Stimulated activated naive B cell treated with anti-CD40 and anti-IgM and Interleukin-4, amounts not matched to agents 10 μg/mL and 1 μg/mL and 100 μg/mL, for 72 hours (primary cell): ENCODE results near the gene NET1.

Source experiments
- ATAC-seq, 2 donors: fragments of 150-1000 bp; cut with Tn5 transposase; replicated peaks; 2 replicates each; pipeline ENCODE4 v1.10.0; 2021; ENCODE audit warnings: moderate library complexity in 1 of 2
- DNase-seq: peaks from one replicate; pipeline ENCODE4 v3.0.0; 2021
- H3K27ac Mint-ChIP-seq: one replicate; pipeline ENCODE4 v1.8.0; 2022; ENCODE audit warnings: mild to moderate bottlenecking, mixed read lengths
- H3K27me3 Mint-ChIP-seq, 2 donors: one replicate each; pipeline ENCODE4 v1.8.0; 2022; ENCODE audit warnings: mixed read lengths in 2 of 2
- H3K36me3 Mint-ChIP-seq, 2 donors: one replicate each; pipeline ENCODE4 v1.8.0; 2022; ENCODE audit warnings: mixed read lengths in 2 of 2, mild to moderate bottlenecking in 1 of 2
- H3K4me1 Mint-ChIP-seq, 2 donors: one replicate each; pipeline ENCODE4 v1.8.0; 2022; ENCODE audit warnings: mixed read lengths in 2 of 2, mild to moderate bottlenecking in 1 of 2
- H3K4me3 Mint-ChIP-seq, 2 donors: one replicate each; pipeline ENCODE4 v1.8.0; 2022; ENCODE audit warnings: mild to moderate bottlenecking in 2 of 2, mixed read lengths in 2 of 2, moderate library complexity in 1 of 2
- H3K9me3 Mint-ChIP-seq, 2 donors: one replicate each; pipeline ENCODE4 v1.8.0; 2022; ENCODE audit warnings: mixed read lengths in 2 of 2, mild to moderate bottlenecking in 1 of 2

NET1 gene

DNA sequence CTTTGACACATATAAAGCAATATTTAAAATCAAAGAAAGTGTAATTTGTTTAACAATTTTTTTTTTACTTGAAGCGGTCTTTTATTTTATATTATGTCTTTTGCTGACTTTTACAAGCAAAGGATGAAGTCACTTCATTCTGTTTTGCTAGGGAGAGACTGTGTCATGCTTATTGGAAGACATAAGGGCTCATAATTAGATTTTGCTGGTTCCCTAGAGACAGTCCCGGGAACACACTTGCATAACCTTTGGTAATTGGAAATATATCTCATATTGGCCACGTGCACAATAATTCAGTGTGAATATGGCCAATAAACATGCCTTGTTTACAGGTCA, 448 bp upstream of the NET1 start:
- ATAC-seq (peak in 1 of 2 donors; percentile 6), DNase-seq (no peak)
- peaks cover 4 to 5% of the 10 kb centered on the region in 2 donors for H3K9me3 Mint-ChIP-seq
- no peaks in the 10 kb centered on the region for H3K36me3 Mint-ChIP-seq
- H3K4me3 Mint-ChIP-seq: peak overlapping the region in 1 of 2 donors; percentile 79
- no peaks in the 10 kb centered on the region for H3K4me1 Mint-ChIP-seq
- H3K27me3 Mint-ChIP-seq: peaks cover 13 to 18% of the 10 kb centered on the region in 2 donors
- H3K27ac Mint-ChIP-seq: no peak overlapping the region

- Mint-ChIP-seq H3K4me3 (no peak overlapping the region), H3K36me3 (no peaks in the 10 kb centered on the region), H3K27ac (no peak overlapping the region), H3K9me3 (peaks cover 4 to 6% of the 10 kb centered on the region in 2 donors), H3K4me1 (no peaks in the 10 kb centered on the region), H3K27me3 (peaks cover 13 to 18% of the 10 kb centered on the region in 2 donors)
- ATAC-seq: no peak
- DNase-seq: no peak
Observed at GRCh38 chr10:5413012-5413938, 918 bp downstream of the NET1 start.

DNA sequence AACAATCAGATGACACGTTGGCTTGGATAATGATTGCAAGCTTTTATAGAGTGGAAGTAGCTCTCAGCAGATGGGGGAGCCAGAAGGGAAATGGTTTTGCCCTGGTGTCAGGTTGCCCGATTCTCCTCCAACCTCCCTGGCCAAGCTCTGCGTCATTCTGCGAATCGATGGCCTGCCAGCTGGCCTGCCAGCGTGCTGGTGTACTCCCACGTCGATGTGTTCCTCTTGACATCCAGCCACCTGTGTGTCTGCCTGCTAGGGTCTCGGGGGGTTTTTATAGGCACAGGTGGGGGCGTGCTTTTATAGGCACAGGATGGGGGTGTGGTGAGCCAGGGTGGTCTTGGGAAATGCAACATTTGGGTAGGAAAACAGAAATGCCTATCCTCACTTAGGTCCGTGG, 4.6 kb downstream of the NET1 start:
- Mint-ChIP-seq H3K4me3 (no peak overlapping the region), H3K4me1 (no peaks in the 10 kb centered on the region), H3K27me3 (no peaks in the 10 kb centered on the region), H3K27ac (no peak overlapping the region), H3K36me3 (peaks cover 10 to 16% of the 10 kb centered on the region in 2 donors), H3K9me3 (peaks cover 11 to 14% of the 10 kb centered on the region in 2 donors)
- no peak for DNase-seq
- no peak for ATAC-seq

DNA sequence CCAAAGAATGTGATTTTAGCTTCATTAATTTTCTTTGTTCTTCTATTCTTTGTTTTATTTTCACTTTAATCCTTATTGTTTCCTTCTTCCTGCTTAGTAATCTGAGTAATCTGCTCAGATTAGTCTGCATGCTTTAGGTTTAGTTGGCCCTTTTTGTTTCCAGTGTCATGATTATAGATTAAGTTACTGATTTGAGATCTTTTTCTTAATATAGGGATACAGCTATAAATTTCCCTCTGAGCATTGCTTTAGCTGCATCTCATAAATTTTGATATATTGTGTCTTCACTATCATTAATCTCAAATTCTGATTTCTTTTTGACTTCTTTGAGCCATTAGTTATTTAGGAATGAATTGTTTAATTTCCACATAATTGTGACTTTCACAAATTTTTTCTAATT, 6.2 kb downstream of the NET1 start:
- H3K4me3 Mint-ChIP-seq: no peak overlapping the region
- H3K27ac Mint-ChIP-seq: no peak overlapping the region
- ATAC-seq (no peak), DNase-seq (no peak)
- no peaks in the 10 kb centered on the region for H3K27me3 Mint-ChIP-seq
- H3K9me3 Mint-ChIP-seq: peaks cover 11 to 14% of the 10 kb centered on the region in 2 donors
- H3K4me1 Mint-ChIP-seq: peaks cover 0 to 2% of the 10 kb centered on the region in 2 donors
- peaks cover 10 to 20% of the 10 kb centered on the region in 2 donors for H3K36me3 Mint-ChIP-seq

DNA sequence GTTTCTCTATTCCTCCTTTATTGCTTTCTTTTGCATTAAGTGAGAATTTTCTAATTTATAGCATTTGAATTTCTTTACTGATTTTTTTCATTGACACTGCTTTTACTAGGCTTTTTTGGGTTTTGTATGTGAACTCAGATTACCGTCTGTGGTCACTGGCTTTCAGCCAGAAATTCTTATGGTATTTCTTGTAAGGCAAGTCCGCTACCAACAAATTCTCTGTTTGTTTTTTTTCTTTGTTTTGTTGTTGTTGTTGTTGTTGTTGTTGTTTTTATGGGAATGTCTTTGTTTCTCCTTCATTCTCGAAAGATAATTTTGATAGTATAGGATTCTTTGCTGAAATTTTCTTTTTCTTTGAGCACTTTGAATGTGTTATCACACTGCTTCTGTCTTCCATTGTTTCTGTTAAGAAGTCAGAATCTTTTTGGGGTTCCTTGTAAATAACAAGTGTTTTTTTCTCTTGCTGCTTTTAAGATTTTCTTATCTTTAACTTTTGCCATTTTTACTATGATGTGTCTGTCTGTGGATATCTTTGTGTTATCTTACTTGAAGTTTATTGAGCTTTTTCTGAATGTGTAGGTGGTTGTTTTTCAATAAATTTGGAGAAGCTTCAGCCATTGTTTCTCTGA, 7.2 kb downstream of the NET1 start:
- Mint-ChIP-seq H3K27me3 (no peaks in the 10 kb centered on the region), H3K36me3 (peaks cover 10 to 20% of the 10 kb centered on the region in 2 donors), H3K9me3 (peaks cover 11 to 14% of the 10 kb centered on the region in 2 donors), H3K4me1 (peaks cover 1 to 2% of the 10 kb centered on the region in 2 donors), H3K27ac (no peak overlapping the region), H3K4me3 (no peak overlapping the region)
- DNase-seq: no peak
- ATAC-seq: no peak

DNA sequence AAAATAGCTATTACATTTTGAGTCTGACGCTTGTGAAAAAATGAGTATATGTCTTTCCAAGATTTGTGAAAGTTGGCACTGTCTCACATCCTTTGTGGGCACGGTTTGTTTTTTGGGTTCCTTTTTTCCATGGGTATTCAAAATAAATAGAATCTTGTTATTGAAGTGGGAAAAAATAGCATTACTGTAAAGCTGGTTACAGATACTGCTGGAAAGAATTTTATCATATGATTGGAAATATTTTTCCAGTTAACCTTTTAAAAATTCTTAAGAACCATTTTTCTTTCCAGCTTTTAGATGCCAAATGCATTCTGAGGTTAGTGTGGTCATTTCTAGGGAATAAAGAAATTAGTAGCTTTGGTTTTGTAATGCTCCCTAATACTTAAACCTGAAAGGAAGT, 11.4 kb downstream of the NET1 start:
- no peak overlapping the region for H3K4me3 Mint-ChIP-seq
- peaks cover 11% of the 10 kb centered on the region in 2 donors for H3K9me3 Mint-ChIP-seq
- DNase-seq (no peak), ATAC-seq (no peak)
- no peak overlapping the region for H3K27ac Mint-ChIP-seq
- no peaks in the 10 kb centered on the region for H3K27me3 Mint-ChIP-seq
- peaks cover 10 to 25% of the 10 kb centered on the region in 2 donors for H3K36me3 Mint-ChIP-seq
- H3K4me1 Mint-ChIP-seq: peaks cover 10 to 20% of the 10 kb centered on the region in 2 donors

DNA sequence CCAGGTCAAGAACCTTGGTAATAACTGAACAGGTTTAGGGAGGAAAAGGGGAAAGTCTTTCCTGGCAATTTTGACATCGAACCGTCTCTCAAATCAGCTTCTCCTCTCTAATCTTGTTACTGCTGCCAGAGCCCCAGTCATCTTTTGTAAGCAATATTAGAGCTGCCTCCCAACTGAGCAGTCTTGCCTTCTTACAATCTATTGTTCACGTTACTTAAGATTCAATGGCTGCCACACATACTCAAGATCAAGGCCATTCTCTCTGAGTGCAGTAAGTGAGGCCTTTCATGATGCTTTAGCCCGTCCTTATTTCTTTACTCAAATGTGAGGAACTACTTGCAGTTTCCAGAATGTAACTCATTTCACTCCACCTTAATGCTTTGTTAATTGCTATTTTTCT, 12.4 kb downstream of the NET1 start:
- no peak overlapping the region for H3K27ac Mint-ChIP-seq
- no peak overlapping the region for H3K4me3 Mint-ChIP-seq
- peaks cover 3 to 4% of the 10 kb centered on the region in 2 donors for H3K9me3 Mint-ChIP-seq
- H3K27me3 Mint-ChIP-seq: no peaks in the 10 kb centered on the region
- H3K4me1 Mint-ChIP-seq: peaks cover 10 to 20% of the 10 kb centered on the region in 2 donors
- no peak for DNase-seq
- peaks cover 3 to 16% of the 10 kb centered on the region in 2 donors for H3K36me3 Mint-ChIP-seq
- ATAC-seq: no peak

GRCh38 chr10:5428133-5428532, 15.8 kb downstream of the NET1 start:
- H3K4me3 Mint-ChIP-seq: no peak overlapping the region
- H3K27me3 Mint-ChIP-seq: no peaks in the 10 kb centered on the region
- peaks cover 8 to 20% of the 10 kb centered on the region in 2 donors for H3K4me1 Mint-ChIP-seq
- DNase-seq (no peak), ATAC-seq (no peak)
- H3K36me3 Mint-ChIP-seq: peaks cover 9 to 16% of the 10 kb centered on the region in 2 donors
- peaks cover 3 to 4% of the 10 kb centered on the region in 2 donors for H3K9me3 Mint-ChIP-seq
- H3K27ac Mint-ChIP-seq: no peak overlapping the region

DNA sequence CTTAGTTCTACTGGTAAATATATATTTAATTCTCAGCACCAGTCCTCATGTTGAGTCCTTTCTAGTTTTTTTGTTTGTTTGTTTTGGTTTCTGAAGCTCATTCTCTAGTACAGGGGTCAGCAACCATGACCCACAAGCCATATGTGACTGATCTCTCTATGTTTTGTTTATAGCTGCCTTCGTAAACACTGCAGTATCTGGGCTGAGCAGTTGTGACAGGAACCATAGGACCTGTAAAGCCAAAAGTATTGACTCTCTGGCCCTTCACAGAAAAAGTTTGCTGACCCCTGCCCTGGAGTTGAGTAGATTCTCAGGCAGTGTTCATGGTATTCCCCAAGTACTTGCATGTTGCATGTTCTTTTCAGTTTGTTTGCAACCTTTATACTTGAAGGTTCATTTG, 20.8 kb downstream of the NET1 start:
- Mint-ChIP-seq H3K9me3 (peaks cover 3 to 4% of the 10 kb centered on the region in 2 donors), H3K27me3 (no peaks in the 10 kb centered on the region), H3K4me1 (peaks cover 0 to 1% of the 10 kb centered on the region in 2 donors), H3K27ac (no peak overlapping the region), H3K36me3 (peaks cover 9 to 11% of the 10 kb centered on the region in 2 donors), H3K4me3 (no peak overlapping the region)
- no peak for ATAC-seq
- DNase-seq: no peak

- Mint-ChIP-seq H3K27ac (no peak overlapping the region), H3K4me1 (peaks cover 0 to 1% of the 10 kb centered on the region in 2 donors), H3K27me3 (no peaks in the 10 kb centered on the region), H3K9me3 (peaks cover 3 to 4% of the 10 kb centered on the region in 2 donors), H3K4me3 (no peak overlapping the region), H3K36me3 (peaks cover 9 to 11% of the 10 kb centered on the region in 2 donors)
- DNase-seq: no peak
- peak; percentile 51 to 52 for ATAC-seq
Observed at GRCh38 chr10:5434017-5434753, 21.8 kb downstream of the NET1 start.

DNA sequence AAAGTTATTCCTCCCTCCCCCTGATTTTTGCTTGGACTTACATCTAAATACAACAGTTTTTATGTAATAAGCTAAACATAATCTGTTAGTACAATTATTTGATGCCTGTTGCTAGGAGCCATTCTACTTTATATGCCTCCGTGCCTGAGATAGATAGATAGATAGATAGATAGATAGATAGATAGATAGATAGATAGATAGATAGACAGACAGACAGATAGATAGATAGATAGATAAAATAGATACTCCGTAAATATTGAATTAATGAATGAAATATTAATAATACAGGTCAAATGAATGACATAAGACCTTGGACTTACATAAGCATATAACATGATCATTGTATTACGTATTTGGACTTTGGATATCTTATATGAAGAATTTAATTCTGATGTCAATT, 23.0 kb downstream of the NET1 start:
- Mint-ChIP-seq H3K4me1 (peaks cover 0 to 1% of the 10 kb centered on the region in 2 donors), H3K9me3 (peaks cover 3 to 4% of the 10 kb centered on the region in 2 donors), H3K27ac (no peak overlapping the region), H3K4me3 (no peak overlapping the region), H3K36me3 (peaks cover 9 to 11% of the 10 kb centered on the region in 2 donors), H3K27me3 (no peaks in the 10 kb centered on the region)
- DNase-seq: no peak
- no peak for ATAC-seq

DNA sequence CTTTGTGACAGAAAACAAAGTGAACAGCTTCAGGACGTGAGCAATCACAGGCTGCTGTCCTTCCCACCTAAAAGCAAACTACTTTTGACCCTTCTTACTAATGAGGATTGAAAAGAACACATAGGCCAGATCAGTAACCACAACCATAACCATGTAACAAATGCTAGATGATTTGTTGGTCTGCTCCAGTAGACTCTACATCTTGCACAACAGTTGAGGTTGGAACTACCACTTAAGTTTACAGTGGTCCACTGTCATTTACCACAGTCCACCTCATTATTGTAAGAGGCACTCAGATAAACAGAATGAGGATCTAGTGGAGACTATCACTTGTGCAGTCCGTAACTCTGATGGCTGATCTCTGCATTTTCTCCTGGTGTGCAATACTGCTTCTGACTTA, 27.8 kb downstream of the NET1 start:
- DNase-seq: no peak
- no peaks in the 10 kb centered on the region for H3K9me3 Mint-ChIP-seq
- no peaks in the 10 kb centered on the region for H3K27me3 Mint-ChIP-seq
- no peaks in the 10 kb centered on the region for H3K36me3 Mint-ChIP-seq
- no peak for ATAC-seq
- no peak overlapping the region for H3K27ac Mint-ChIP-seq
- H3K4me1 Mint-ChIP-seq: peaks cover 9 to 16% of the 10 kb centered on the region in 2 donors
- H3K4me3 Mint-ChIP-seq: no peak overlapping the region

- Mint-ChIP-seq H3K27me3 (no peaks in the 10 kb centered on the region), H3K36me3 (no peaks in the 10 kb centered on the region), H3K4me1 (peaks cover 9 to 16% of the 10 kb centered on the region in 2 donors), H3K9me3 (no peaks in the 10 kb centered on the region), H3K4me3 (no peak overlapping the region), H3K27ac (no peak overlapping the region)
- DNase-seq (no peak), ATAC-seq (no peak)
Observed at GRCh38 chr10:5441106-5441505, 28.7 kb downstream of the NET1 start.
